ENCODE results near the gene CARD9. TPM values are rescaled to one million over a fixed set of nuclear protein-coding genes. Genes with fewer than 3 reads are reported as not detected.

The CARD9 gene
- total and polyA plus RNA-seq, 2 of the 8 experiments (the other 6 are each of a cell fraction or from before 2014, with no cell fraction given): 0.15 to 1.1 TPM

DNA sequence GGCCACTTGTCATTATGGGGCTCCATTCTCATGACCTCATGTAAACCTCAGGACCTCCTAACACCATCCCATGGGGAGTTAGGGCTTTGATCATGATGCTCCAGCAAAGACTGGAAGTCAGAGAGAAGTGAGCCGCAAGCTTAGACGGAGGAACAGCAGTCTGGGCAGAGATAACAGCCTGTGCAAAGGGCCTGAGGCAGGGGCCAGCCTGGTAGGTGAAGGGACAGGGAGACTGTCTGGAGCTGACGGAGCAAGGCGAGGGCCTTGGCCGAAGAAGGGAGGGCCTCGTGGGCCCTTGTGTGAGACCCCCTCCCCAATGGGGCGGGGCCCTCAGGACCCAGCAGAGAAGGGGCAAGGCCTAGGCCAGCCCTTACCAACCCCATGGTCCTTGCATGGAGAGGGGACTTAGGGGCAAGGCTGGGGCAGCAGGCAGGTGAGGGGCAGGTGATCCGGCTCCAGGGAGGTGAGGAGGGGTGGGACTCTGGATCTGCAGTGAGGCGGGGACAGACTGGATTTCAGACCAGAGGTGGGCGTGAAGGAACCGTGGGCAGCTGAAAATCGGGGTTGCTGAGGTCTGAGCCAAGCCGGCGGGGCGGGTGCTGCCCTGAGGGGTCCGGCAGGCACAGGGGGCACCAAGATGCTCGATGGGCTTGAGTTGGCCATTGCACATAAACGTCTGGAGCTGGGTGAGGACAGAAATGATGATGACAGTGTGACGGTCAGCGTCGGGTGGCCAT is 28.8 kb downstream of the CARD9 start (continued):
- TF ChIP-seq, protein P1, sequence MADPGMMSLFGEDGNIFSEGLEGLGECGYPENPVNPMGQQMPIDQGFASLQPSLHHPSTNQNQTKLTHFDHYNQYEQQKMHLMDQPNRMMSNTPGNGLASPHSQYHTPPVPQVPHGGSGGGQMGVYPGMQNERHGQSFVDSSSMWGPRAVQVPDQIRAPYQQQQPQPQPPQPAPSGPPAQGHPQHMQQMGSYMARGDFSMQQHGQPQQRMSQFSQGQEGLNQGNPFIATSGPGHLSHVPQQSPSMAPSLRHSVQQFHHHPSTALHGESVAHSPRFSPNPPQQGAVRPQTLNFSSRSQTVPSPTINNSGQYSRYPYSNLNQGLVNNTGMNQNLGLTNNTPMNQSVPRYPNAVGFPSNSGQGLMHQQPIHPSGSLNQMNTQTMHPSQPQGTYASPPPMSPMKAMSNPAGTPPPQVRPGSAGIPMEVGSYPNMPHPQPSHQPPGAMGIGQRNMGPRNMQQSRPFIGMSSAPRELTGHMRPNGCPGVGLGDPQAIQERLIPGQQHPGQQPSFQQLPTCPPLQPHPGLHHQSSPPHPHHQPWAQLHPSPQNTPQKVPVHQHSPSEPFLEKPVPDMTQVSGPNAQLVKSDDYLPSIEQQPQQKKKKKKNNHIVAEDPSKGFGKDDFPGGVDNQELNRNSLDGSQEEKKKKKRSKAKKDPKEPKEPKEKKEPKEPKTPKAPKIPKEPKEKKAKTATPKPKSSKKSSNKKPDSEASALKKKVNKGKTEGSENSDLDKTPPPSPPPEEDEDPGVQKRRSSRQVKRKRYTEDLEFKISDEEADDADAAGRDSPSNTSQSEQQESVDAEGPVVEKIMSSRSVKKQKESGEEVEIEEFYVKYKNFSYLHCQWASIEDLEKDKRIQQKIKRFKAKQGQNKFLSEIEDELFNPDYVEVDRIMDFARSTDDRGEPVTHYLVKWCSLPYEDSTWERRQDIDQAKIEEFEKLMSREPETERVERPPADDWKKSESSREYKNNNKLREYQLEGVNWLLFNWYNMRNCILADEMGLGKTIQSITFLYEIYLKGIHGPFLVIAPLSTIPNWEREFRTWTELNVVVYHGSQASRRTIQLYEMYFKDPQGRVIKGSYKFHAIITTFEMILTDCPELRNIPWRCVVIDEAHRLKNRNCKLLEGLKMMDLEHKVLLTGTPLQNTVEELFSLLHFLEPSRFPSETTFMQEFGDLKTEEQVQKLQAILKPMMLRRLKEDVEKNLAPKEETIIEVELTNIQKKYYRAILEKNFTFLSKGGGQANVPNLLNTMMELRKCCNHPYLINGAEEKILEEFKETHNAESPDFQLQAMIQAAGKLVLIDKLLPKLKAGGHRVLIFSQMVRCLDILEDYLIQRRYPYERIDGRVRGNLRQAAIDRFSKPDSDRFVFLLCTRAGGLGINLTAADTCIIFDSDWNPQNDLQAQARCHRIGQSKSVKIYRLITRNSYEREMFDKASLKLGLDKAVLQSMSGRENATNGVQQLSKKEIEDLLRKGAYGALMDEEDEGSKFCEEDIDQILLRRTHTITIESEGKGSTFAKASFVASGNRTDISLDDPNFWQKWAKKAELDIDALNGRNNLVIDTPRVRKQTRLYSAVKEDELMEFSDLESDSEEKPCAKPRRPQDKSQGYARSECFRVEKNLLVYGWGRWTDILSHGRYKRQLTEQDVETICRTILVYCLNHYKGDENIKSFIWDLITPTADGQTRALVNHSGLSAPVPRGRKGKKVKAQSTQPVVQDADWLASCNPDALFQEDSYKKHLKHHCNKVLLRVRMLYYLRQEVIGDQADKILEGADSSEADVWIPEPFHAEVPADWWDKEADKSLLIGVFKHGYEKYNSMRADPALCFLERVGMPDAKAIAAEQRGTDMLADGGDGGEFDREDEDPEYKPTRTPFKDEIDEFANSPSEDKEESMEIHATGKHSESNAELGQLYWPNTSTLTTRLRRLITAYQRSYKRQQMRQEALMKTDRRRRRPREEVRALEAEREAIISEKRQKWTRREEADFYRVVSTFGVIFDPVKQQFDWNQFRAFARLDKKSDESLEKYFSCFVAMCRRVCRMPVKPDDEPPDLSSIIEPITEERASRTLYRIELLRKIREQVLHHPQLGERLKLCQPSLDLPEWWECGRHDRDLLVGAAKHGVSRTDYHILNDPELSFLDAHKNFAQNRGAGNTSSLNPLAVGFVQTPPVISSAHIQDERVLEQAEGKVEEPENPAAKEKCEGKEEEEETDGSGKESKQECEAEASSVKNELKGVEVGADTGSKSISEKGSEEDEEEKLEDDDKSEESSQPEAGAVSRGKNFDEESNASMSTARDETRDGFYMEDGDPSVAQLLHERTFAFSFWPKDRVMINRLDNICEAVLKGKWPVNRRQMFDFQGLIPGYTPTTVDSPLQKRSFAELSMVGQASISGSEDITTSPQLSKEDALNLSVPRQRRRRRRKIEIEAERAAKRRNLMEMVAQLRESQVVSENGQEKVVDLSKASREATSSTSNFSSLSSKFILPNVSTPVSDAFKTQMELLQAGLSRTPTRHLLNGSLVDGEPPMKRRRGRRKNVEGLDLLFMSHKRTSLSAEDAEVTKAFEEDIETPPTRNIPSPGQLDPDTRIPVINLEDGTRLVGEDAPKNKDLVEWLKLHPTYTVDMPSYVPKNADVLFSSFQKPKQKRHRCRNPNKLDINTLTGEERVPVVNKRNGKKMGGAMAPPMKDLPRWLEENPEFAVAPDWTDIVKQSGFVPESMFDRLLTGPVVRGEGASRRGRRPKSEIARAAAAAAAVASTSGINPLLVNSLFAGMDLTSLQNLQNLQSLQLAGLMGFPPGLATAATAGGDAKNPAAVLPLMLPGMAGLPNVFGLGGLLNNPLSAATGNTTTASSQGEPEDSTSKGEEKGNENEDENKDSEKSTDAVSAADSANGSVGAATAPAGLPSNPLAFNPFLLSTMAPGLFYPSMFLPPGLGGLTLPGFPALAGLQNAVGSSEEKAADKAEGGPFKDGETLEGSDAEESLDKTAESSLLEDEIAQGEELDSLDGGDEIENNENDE (IDR thresholded peaks at IDR 0.05; ENCODE audit: insufficient replicate concordance, low read length): no peak
